Measurements from ENCODE around the gene NOS1.
"Not testable (repeated sequence)": the region's sequence is repeated elsewhere in the genome, so short reads cannot be mapped to it uniquely, and the experiment has no call there.

The NOS1 gene

DNA sequence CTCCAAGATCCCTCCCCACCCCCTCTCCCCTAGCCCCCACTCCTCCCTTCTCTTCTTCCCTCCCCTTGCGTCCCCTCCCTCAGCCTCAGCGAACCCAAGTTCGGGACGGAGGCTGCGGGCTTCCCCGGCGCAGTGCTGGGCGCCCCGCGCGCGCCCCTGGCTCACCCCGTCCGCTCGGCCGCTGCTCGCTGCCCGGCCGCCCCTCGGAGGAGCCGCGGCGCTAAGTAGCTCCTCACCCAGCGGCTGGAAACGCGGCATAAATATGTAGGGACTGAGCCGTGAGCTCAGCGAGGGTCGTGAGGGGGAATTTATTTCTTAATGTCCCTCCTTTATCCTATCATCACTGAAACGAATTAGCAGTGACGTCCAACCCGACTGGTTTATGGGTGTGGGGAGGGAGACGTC is at the start of gene NOS1:
Gene NOS1, minus strand, starts transcription at position 280 of the 405 bp plus-strand sequence. CDS start 30,557 bp downstream, outside the sequence.
- DNase-seq (ENCODE audit: low read depth) = no peak

DNA sequence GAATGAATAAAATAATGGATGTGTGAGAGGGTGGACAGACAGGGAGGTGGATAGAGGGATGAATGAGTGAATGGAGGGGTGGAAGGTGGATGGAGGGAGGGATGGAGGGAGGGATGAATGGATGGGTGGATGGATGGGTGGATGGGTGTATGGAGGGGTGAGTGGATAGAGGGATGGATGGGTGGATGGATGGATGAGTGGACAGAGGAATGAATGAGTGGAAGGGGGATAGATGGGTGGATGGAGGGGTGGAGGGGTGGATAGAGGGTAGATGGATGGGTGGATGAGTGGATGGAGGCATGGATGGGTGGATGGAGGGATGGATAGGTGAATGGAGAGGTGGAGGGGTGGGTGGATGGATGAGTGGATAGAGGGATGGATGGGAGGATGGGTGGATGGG is 47.9 kb upstream of the NOS1 start:
- DNase-seq (ENCODE audit: low read depth) = no peak

- DNase-seq (ENCODE audit: low read depth) = no peak
These were observed 46.9 kb upstream of the NOS1 start for GRCh38 chr12:117408161-117408791.

DNA sequence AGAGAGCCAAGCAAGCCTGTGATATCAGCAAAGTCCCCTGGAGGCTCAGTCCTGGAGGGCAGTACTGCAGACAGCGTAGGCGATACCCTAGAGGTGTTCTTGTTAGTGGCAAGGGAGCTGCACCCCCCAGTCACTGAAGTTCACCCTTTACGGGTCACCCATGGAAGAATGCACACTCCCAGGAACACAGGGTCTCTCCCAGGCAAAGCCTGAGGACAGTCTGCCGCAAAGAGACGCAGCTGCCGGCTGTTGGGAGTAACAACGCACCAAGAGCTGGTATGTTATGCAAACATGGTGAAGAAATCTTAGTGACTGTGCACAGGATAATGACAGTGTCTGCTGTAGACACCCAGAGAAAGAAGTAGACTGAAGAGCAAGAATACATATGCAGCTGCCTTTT is 43.5 kb upstream of the NOS1 start:
- DNase-seq (ENCODE audit: low read depth) = no peak

- no peak for DNase-seq (ENCODE audit: low read depth)
These were observed 42.9 kb upstream of the NOS1 start for GRCh38 chr12:117404203-117404853.

- DNase-seq (ENCODE audit: low read depth) = no peak
These were observed 42.2 kb upstream of the NOS1 start for GRCh38 chr12:117403586-117404139.

- no peak for DNase-seq (ENCODE audit: low read depth)
These were observed 40.9 kb upstream of the NOS1 start for GRCh38 chr12:117402363-117402762.

DNA sequence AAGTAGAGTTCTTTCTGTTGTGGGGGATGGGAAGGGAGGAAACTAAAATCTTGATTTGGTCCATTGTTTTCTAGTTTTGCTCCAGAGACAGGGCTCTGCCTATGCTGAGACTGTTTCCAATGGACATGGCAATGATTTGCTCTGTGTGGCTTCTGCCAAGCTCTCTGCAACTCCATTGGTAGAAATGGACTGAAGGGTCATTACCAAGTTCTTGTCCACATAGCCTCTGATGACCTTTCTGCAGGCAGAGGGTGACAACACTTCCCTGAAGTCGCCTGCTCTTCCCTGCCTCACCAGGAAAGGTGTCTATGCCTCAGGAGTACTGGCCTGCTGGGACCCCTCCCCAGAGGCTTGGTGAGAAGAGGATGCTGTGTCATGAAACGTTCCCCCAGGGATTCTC is 39.5 kb upstream of the NOS1 start:
- no peak for DNase-seq (ENCODE audit: low read depth)

GRCh38 chr12:117398482-117398881 is 37.1 kb upstream of the NOS1 start:
- not testable (repeated sequence) for DNase-seq (ENCODE audit: low read depth)

DNA sequence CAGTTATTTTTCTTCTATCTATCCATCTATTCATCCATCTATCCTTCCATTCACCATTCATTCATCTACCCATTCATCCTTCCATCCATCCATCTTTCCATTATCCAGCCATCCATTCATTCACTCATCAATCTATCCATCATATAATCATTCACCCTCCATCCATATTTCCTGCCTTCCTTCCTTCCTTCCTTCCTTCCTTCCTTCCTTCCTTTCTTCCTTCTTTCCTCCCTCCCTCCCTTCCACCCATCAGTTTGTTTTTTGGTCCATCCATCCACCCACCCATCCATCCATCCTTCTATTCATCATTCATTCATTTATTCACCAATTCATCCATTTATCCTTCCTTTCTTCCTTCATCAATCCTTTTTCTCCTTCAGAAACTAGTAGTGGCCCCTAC is 34.3 kb upstream of the NOS1 start:
- no peak for DNase-seq (ENCODE audit: low read depth)

DNA sequence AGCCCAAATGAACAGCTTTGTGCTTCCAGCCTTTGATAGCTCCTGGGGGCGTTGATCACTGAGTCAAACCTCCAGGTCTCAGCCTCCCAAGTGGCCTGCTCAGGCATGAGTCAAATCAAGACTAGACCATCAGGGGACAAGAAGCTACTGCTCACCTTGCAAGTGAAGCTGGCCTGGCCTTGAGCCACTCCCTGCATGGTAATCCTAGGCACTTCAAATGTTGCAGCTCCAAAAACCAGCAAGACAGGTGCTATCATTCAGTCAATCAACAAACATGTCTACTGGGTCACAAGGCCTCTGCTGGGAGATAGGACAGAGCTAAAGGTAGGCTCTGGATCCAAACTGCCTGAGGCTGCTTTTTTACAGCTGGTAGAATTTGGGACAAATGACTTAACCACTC is 33.1 kb upstream of the NOS1 start:
- no peak for DNase-seq (ENCODE audit: low read depth)

DNA sequence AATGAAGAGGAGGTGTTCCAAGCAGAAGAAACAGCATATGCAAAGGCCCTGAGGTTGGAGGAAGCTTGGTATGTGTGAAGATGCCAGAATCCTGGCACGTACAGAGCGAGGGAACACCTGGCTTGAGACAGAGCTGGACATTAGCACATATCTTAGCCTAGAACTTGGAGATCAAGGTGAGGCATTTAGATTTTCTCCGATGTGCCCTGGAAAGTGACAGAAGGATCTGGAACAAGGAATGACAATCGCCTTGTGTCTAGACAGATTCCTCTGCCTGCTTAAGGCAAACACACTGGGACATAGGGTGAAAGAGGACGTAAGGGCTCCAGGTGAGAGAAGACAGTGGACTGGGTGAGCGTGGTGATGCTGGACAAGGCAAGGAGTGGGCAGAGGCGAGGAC is 32.2 kb upstream of the NOS1 start:
- DNase-seq (ENCODE audit: low read depth) = no peak

GRCh38 chr12:117390866-117391265 is 29.4 kb upstream of the NOS1 start:
- no peak for DNase-seq (ENCODE audit: low read depth)

GRCh38 chr12:117388951-117389446 is 27.6 kb upstream of the NOS1 start:
- no peak for DNase-seq (ENCODE audit: low read depth)

DNA sequence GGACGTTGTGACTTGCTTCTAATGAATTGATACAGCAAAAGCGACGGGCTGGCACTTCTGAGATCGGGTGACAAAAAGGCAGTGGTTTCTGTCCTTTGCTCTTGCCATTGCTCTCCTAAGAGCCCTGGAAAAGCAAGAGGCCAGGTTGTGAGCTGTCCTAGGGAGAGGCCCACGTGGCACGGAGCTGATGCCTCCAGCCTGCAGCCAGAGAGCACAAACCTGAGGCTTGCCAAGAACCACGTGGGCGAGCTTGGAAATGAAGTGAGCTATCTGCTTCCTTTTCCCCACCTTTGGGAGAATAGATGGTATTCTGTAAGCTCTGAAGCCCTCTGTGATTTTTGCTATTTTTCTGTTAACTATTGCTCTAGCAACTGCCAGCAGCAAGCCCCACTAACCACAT is 26.4 kb upstream of the NOS1 start:
- no peak for DNase-seq (ENCODE audit: low read depth)

DNA sequence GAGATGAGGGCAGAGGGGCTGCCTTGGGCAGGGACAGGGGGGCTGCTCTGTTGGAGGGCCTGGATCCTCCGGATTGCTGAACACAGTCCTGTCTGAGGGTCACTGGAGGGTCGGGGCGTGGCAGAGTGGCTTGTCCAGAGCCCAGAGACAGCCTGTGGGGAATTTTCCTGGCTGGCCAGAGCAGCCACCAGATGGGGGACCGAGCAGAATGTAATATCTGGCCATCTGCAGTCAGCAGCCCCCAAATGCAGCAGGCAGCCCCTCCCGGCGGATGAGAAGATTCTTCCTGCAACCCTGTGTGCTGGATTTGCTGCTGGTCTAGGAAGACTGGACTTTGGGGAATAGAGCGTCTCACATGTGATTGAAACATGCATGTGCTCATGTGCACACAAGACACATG is 23.3 kb upstream of the NOS1 start:
- DNase-seq (ENCODE audit: low read depth) = no peak

DNA sequence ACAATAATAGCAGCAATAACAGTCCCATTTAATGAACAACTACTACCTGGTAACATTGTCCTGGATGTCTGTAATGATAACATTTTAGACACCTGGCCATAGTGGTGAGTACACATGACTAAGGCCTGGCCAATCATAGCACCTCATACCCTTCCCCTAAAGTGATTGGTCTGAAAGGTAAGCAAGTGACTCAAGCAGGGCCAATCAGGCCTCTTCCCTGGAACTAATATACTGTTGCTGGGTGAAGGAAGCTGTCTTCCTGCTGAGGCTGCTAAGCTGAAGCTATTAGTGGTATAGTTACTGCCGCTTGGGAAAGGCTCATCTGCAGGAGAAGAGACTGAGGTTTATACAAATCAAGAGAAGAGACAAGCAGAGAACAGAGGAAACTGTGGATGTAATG is 18.7 kb upstream of the NOS1 start:
- no peak for DNase-seq (ENCODE audit: low read depth)

- no peak for DNase-seq (ENCODE audit: low read depth)
These were observed 16.3 kb upstream of the NOS1 start for GRCh38 chr12:117377758-117378157.

- DNase-seq (ENCODE audit: low read depth) = no peak
These were observed 9.2 kb upstream of the NOS1 start for GRCh38 chr12:117370588-117370987.

GRCh38 chr12:117370000-117370399 is 8.6 kb upstream of the NOS1 start:
- DNase-seq (ENCODE audit: low read depth) = not testable (repeated sequence)

GRCh38 chr12:117367006-117367638 is 5.7 kb upstream of the NOS1 start:
- DNase-seq (ENCODE audit: low read depth) = peak; percentile 43

DNA sequence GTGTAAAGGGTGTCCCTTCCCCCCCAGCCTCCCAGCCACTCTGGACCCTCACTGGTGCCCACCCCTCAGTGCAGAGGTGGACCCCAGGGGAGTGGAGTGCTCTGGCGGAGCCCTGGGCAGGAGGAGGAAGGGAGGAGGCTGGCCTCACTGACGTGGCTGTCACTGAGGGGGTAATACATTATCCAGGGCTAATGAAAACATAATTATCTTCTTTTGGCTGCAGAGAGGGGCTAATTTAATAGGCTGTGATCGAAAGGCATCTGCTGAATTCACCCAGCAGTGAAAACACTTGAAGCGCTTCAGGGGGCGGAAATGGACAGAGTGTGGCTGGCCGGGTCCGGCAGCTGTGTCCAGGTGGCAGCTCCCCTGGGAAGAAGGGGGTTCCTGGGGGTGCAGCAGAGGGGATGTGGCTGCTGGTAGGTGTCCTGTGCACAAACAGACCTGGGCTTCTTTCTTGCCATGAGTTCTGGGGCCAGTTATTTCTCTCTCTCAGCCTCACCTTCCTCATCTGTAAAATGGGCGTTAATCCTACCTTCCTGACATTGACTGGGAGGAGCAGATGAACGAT is 3.7 kb upstream of the NOS1 start:
- no peak for DNase-seq (ENCODE audit: low read depth)

Data from amniotic epithelial cell (primary cell).